Fibroblast of skin of right biceps (primary cell): ENCODE data around the gene PADI1.

Source experiments
- DNase-seq: peaks from one replicate; pipeline ENCODE4 v3.0.0-alpha.2; 2013

Gene PADI1

DNA sequence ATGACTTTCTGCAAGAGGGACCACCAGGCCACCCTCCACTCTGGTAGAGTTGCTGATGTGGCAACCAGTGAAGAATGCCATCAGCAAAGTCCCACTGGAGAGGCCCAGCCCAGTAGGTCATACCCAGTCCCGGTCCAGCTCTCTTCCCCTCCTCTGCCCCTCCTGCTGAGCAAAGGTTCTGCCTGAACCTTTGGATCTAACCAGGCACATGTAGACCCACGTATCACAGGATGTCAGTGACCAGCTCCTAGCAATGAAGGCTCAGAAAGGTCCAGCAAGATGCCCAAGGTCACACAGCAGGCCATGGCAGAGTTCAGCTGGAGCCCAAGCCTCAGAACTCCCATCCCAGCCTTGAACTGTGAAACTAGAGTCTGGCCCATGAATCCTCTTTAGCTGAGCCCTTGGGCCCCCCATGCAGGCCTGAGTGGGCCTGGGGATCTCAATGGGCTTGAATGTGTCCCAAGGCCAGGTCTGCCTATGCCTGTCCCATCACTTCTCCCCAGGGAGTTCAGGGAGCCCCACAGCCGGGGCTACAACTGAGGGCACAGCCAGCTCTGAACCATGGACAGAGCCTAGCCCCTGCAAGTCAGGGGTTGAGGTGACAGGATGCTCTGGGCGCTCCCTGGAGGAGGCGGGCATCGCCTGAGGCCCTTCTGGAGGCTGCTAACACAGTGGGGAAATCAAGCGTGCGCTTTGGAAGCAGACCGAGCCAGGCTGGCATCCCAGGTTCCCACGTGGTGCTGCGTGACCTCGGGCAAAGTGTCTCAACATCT, 21.4 kb upstream of the PADI1 start:
- no peak for DNase-seq

- DNase-seq: no peak
These were observed 20.7 kb upstream of the PADI1 start for GRCh38 chr1:17184161-17184665.

GRCh38 chr1:17184822-17185484, 20.0 kb upstream of the PADI1 start:
- DNase-seq: no peak

DNA sequence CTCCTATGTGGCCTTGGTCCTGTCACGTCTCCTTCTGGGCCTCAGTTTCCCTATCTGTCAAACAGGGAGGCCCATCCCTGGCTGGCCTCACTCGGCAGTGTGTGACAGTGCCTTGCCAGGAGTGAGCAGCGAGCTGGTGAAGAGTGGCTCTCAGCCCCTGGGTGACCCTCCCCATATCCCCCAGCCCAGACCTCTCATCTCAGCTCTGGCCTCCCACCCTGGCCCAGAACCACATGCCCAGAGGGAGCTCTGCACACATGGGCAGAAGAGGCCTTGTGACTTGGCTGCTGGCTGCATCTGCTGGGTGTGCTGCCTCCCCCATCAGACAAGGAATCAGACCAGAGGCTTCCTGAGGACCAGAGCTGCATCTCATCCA, 19.5 kb upstream of the PADI1 start:
- DNase-seq: no peak

- DNase-seq: no peak
These were observed 18.6 kb upstream of the PADI1 start for GRCh38 chr1:17186216-17186909.

- no peak for DNase-seq
These were observed 17.9 kb upstream of the PADI1 start for GRCh38 chr1:17187051-17187450.

DNA sequence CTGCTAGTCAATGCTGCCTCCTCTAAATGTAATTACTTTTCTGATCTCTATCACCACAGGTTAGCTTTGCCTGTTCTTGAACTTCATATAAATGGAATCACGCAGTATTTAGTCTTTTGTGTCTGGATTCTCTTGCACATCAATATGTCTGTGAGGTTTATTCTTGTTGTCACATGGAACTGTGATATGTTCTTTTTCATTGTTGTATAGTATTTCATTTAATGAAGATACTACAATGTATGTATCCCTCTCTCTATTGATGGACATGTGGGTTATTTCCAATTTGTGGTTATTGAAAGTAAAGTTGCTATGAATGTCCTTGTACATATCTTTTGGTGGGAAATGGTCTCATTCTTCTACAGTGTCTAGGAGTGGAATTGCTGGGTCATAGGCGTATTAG, 16.7 kb upstream of the PADI1 start:
- DNase-seq: no peak

GRCh38 chr1:17188889-17189631, 15.9 kb upstream of the PADI1 start:
- DNase-seq: no peak

DNA sequence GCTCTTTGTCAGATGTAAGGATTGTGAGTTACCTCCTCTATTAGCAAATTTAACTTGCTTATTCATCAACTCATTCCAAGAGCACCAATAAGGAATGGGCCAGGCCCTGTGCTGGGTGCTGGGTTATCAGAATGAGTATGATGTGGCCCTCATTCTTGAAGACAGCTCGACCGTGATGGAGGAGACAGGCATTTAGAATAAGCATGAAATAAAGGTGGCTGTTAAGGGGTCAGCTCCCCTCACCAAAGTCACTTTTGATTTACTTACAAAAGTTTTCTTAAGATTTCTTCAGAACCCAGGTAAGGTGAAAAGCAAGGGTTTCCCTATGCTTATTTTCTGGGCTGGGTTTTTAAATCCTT, 15.3 kb upstream of the PADI1 start:
- DNase-seq: peak; percentile 71

- DNase-seq: peak; percentile 98
These were observed 14.6 kb upstream of the PADI1 start for GRCh38 chr1:17190010-17190995.

- DNase-seq: no peak
These were observed 13.0 kb upstream of the PADI1 start for GRCh38 chr1:17191990-17192242.

DNA sequence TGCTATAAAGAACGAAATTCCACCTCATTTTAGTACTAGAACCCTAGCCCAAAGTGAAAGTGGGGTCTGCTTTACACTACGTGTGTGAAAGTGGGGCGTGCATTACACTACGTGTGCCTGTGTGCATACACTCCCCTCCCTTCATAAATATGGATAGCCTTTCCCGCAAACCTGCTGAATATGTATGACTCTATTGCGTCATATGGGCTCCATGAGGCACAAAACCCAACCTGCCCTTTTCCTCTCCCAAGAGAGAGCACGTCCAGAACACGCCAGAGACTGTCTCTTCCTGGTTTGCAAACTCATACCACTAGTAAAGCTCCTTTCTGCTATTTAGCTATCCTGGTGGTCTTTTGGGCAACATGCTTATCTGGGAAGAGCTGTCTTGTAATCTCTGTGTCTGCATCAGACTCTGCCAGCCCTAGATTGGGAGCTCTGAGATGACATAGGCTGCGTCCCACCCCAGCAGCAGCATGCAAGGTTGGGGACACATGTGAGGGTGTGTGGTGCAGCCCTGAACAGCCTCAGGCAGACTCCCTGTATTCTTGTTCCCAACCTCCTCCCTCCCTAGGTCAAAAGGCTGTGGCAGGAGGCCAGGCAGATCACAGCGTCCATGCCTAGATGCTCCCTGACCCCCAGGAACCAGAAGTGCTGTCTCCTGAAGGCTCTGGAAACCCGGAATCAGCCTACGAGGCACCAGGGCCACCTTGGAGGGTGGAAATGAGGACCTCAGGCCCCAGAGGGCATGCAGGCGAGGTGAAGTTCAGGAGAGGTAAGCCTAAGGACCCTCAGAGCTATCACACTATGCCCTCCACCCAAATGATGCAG, 12.3 kb upstream of the PADI1 start:
- DNase-seq: peak; percentile 34

DNA sequence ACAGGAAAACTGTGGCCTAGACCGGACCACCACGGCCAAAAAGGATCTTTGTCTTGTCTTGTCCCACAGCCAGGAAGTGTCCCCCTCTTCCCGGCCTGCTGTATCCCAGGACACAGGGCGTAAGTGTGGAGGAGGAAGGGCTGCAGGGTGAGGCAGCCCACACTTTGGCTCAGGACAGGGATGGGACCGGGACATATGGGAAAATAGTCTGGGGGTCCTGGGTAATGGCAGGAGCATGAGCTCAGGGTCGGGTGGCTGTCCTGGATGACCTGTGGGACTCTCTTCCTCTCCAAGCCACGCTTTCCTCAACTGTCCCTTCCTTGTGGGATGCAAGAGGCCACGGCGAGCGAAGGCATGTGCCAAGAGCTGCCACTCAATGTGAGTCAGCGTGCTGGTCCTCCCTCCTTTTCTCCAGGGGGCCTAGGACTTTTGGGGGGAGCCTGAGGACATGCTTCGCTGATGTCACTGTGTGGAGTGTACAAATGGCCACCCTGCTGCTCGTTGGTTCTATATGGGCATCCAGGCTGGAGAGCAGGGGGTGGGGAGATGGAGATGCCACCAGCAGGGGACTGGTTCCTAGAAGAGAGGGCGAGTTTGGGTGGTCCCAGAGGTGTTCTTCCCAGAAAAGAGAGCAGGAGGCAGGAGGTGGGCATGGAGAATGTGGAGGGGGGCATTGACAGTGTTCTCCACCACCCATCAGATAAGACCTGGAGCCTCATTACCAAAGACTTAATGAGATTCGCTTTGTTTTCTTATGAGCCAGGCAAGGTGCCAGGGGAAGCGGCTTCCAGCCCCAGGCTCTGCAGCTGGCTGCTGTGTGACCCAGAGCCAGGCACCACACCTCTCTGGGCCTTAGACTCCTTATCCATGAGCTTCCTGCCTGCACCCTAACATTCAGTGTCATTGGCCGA, 11.5 kb upstream of the PADI1 start:
- DNase-seq: no peak

DNA sequence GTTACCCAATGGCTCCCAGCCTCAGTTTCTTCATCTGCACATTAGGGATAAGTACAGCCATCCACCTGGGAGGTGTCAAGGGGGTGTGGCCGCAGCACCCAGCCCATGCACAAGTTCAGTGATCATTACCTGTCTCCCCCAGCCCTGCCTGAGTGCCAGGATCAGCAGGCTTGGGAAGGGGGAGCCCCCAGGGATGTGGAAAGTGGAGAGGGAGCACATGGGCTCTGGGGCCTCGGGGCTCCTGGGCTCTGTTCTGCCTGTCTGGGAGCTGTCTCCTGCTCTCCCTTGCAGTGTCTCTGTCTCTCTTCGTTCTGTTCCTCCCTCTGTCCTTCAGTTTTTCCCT, 10.8 kb upstream of the PADI1 start:
- no peak for DNase-seq

GRCh38 chr1:17194615-17195528, 10.1 kb upstream of the PADI1 start:
- no peak for DNase-seq

DNA sequence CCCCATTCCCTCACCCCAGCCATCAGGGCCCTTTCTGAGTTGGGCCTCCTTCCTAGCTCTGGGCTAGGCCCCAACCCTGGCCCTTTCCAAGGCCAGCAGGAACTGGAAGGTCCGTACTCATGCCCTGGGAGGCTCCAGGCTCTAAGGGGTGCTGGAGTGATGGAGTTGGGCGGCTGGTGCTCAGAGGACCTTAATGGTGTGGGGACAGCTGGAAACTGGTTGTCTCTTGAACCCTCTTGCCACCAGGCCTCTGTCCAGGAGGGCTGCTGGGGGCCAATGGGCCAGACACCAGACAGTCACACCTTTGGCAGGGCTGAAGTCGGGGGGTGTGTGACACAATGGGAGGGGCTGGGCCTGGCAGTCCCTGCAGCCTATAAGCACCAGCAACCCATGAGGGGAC, 9.2 kb upstream of the PADI1 start:
- no peak for DNase-seq

DNA sequence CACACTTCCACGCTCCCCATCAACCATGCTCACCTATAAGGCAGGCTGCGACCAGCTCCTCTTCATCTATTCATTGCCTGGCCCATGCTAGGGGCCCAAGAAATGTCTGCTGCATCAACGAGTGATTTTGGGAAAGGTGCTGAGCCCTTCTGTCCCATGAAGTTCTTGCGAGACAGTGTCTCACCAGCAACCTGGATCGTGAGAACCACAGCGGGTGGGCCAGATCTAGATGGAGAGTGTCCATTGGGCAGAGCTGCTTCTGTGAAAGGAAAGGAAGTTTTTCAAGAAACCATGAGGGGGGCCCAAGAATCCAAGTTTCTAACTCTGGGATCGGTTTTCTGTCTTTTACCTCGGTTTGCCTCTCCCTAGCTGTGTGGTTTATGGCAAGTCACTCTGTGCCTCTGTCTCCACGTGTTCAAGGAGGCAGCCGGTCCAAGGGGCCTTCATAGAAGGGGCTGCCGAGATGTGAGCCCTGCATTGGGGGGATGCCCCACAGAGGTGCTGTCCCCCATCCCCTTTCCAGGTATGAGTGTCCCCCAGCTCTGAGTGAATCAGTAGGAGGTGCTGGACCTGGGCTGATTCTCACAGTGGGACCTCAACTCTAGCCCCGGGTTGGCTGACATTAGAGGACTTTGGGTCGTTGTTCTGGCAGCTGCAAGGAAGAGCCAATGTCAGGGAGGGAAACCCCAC, 8.3 kb upstream of the PADI1 start:
- no peak for DNase-seq

DNA sequence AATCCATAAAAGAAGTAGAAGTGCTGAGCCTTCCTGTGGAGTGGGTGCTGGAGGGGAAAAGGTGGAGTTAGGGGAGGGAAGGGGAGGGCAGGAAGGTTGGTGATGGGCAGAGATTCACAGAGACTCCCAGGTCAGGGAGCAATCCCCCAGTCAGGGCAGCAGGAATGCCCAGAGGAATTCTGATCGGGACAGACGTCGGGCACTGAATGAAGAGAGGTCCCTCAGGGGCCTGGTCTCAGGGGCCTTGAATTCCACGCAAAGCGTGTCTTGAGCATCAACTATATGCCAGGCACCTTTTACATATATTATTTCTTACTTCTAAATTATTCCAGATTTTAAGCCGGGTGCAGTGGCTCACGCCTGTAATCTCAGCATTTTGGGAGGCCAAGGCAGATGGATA, 7.2 kb upstream of the PADI1 start:
- DNase-seq: no peak
